SK-N-SH (cell line): Measurements from ENCODE around the gene ETV3L. TPM values are rescaled to one million over a fixed set of nuclear protein-coding genes. Genes with fewer than 3 reads are reported as not detected.

Experiments used
- CTCF ChIA-PET: fragments of 300-600, 350-600 bp; formaldehyde crosslinking; extraction: SDS; loops from one replicate; lab custom pipeline; 2021; lab: Yijun Ruan, JAX
- POLR2A ChIA-PET: fragments of 350-600 bp; sonication (Branson Sonifier 250); formaldehyde crosslinking; extraction: SDS; loops from one replicate; lab custom pipeline; 2020; ENCODE audit warnings: antibody characterized with exemption, inconsistent platforms; lab: Yijun Ruan, JAX
- DNase-seq: peaks from one replicate; pipeline ENCODE4 v3.0.0; 2012
- H2AFZ ChIP-seq: fragments of 200-600 bp; sonication (generic); 2 replicates; pipeline ENCODE4 v1.8.1; 2016; ENCODE audit warnings: antibody characterized with exemption, mild to moderate bottlenecking, low read depth
- H3F3A ChIP-seq: fragments of 200-600 bp; sonication (generic); replicated peaks from 2 replicates; pipeline ENCODE3; 2016; ENCODE audit warnings: antibody characterized with exemption, mild to moderate bottlenecking; ENCODE audit not compliant: insufficient read depth
- H3K27ac ChIP-seq, 2 experiments: fragments of 200-500 bp in 1 of 2; fragments of 200-600 bp in 1 of 2; sonication (Bioruptor generic) in 1 of 2; sonication (generic), shearing (Covaris generic) in 1 of 2; 2 replicates each; pipeline versions ENCODE4 v1.5.1 to v1.6.1; 2014 to 2016; ENCODE audit warnings: low read depth in 2 of 2, inconsistent platforms in 1 of 2, low read length in 1 of 2, mild to moderate bottlenecking in 1 of 2, mixed read lengths in 1 of 2
- H3K27me3 ChIP-seq: fragments of 200-600 bp; sonication (generic), shearing (Covaris generic); 2 replicates; pipeline ENCODE4 v1.6.1; 2016; ENCODE audit warnings: mixed run types; ENCODE audit not compliant: insufficient read depth
- H3K36me3 ChIP-seq, 2 experiments: fragments of 200-500 bp in 1 of 2; fragments of 200-600 bp in 1 of 2; sonication (Bioruptor generic) in 1 of 2; sonication (generic) in 1 of 2; replicated peaks in 1 of 2; 2 replicates each; pipeline versions ENCODE3 to v1.5.1; 2014 to 2016; ENCODE audit warnings: low read length in 1 of 2, mild to moderate bottlenecking in 1 of 2; ENCODE audit not compliant: insufficient read depth in 2 of 2, control insufficient read depth in 1 of 2
- H3K4me1 ChIP-seq, 2 experiments: fragments of 200-500 bp in 1 of 2; fragments of 200-600 bp in 1 of 2; sonication (Bioruptor generic) in 1 of 2; sonication (generic), shearing (Covaris generic) in 1 of 2; 2 replicates each; pipeline versions ENCODE4 v1.5.1 to v1.6.1; 2014 to 2016; ENCODE audit warnings: low read depth in 1 of 2, low read length in 1 of 2, mixed run types in 1 of 2; ENCODE audit not compliant: insufficient read depth in 2 of 2, control insufficient read depth in 1 of 2
- H3K4me2 ChIP-seq: fragments of 200-600 bp; sonication (generic), shearing (Covaris generic); 2 replicates; pipeline ENCODE4 v1.6.1; 2017; ENCODE audit warnings: mixed run types
- H3K4me3 ChIP-seq, 2 experiments: fragments of 200-500 bp in 1 of 2; fragments of 200-600 bp in 1 of 2; sonication (Bioruptor generic) in 1 of 2; sonication (generic), shearing (Covaris generic) in 1 of 2; 2 replicates each; pipeline versions ENCODE4 v1.5.1 to v1.8.1; 2014 to 2016; ENCODE audit warnings: low read depth in 2 of 2, inconsistent platforms in 1 of 2, low read length in 1 of 2, mild to moderate bottlenecking in 1 of 2, mixed read lengths in 1 of 2, moderate library complexity in 1 of 2
- H3K79me2 ChIP-seq: fragments of 200-600 bp; sonication (generic); 2 replicates; pipeline ENCODE4 v1.8.1; 2017; ENCODE audit warnings: mild to moderate bottlenecking; ENCODE audit not compliant: insufficient read depth
- H3K9ac ChIP-seq: fragments of 200-600 bp; sonication (generic); 2 replicates; pipeline ENCODE4 v1.6.1; 2017; ENCODE audit warnings: mixed run types
- H3K9me2 ChIP-seq: fragments of 200-600 bp; sonication (generic); 2 replicates; pipeline ENCODE4 v1.6.1; 2017; ENCODE audit warnings: mixed run types
- H3K9me3 ChIP-seq: fragments of 200-600 bp; sonication (generic); 2 replicates; pipeline ENCODE4 v1.6.1; 2017; ENCODE audit warnings: mixed run types, mild to moderate bottlenecking, moderate library complexity
- H4K20me1 ChIP-seq: fragments of 200-600 bp; sonication (generic); 2 replicates; pipeline ENCODE4 v1.6.1; 2017; ENCODE audit warnings: mild to moderate bottlenecking, mixed run types; ENCODE audit not compliant: insufficient read depth
- CTCF ChIP-seq: fragments of 200-600 bp; sonication (generic); IDR thresholded peaks from 2 replicates; pipeline ENCODE4 v1.6.1; 2017; ENCODE audit warnings: antibody characterized with exemption, mild to moderate bottlenecking, moderate library complexity
- EP300 ChIP-seq, 2 experiments: IDR thresholded peaks; 2 replicates each; pipeline versions ENCODE4 v1.4.0 to v1.6.1; 2012; ENCODE audit warnings: borderline replicate concordance in 1 of 2, low read depth in 1 of 2, low read length in 1 of 2
- EZH2phosphoT487 ChIP-seq: fragments of 200-600 bp; sonication (generic); IDR thresholded peaks from 2 replicates; pipeline ENCODE4 v1.6.1; 2017; ENCODE audit warnings: low read depth, mixed run types, mild to moderate bottlenecking, antibody characterized with exemption, moderate library complexity, borderline replicate concordance
- FOSL2 ChIP-seq: IDR thresholded peaks from 2 replicates; pipeline ENCODE4 v1.4.0; 2012; ENCODE audit warnings: low read depth, mild to moderate bottlenecking, moderate library complexity, borderline replicate concordance
- GATA2 ChIP-seq: sonication (generic); formaldehyde crosslinking; IDR thresholded peaks from 2 replicates; pipeline ENCODE4 v1.5.0; 2020; ENCODE audit warnings: mild to moderate bottlenecking, missing genetic modification reagents
- JUND ChIP-seq: IDR thresholded peaks from 2 replicates; pipeline ENCODE4 v1.4.0; 2012
- MEF2A ChIP-seq: IDR thresholded peaks from 2 replicates; pipeline ENCODE4 v1.4.0; 2012; ENCODE audit warnings: low read depth, borderline replicate concordance
- MXI1 ChIP-seq: IDR thresholded peaks from 2 replicates; pipeline ENCODE4 v1.6.1; 2012; ENCODE audit warnings: mild to moderate bottlenecking, low read depth, low read length, improper control_type of control experiment
- NFIC ChIP-seq: IDR thresholded peaks from 2 replicates; pipeline ENCODE4 v1.4.0; 2012; ENCODE audit warnings: borderline replicate concordance
- RAD21 ChIP-seq: IDR thresholded peaks from 2 replicates; pipeline ENCODE4 v1.6.1; 2012; ENCODE audit warnings: mild to moderate bottlenecking, low read length
- RCOR1 ChIP-seq: fragments of 150-350 bp; IDR thresholded peaks from 2 replicates; pipeline ENCODE4 v1.6.1; 2017; ENCODE audit warnings: antibody characterized with exemption, low read length
- REST ChIP-seq: IDR thresholded peaks from 2 replicates; pipeline ENCODE4 v1.6.1; 2012; ENCODE audit warnings: mild to moderate bottlenecking, low read depth, low read length, moderate library complexity
- RFX5 ChIP-seq: IDR thresholded peaks from 2 replicates; pipeline ENCODE4 v1.6.1; 2012; ENCODE audit warnings: mild to moderate bottlenecking, improper control_type of control experiment, low read length
- RXRA ChIP-seq: IDR thresholded peaks from 2 replicates; pipeline ENCODE4 v1.4.0; 2012; ENCODE audit warnings: low read depth, mild to moderate bottlenecking, borderline replicate concordance
- SMC3 ChIP-seq: IDR thresholded peaks from 2 replicates; pipeline ENCODE4 v1.6.1; 2012; ENCODE audit warnings: low read depth, low read length, improper control_type of control experiment
- TCF12 ChIP-seq: IDR thresholded peaks from 2 replicates; pipeline ENCODE4 v1.4.0; 2012
- WGBS: methylation state at CpG from one replicate; pipeline ENCODE4 v1.1.6; 2017; ENCODE audit warnings: low lambda C conversion rate; 5-methylcytosine and 5-hydroxymethylcytosine counted together
- polyA plus RNA-seq, 3 experiments: library from polyadenylated mRNA; depleted of rRNA; stranded (reverse); fragments of >200 nt; gene quantifications; 2 replicates each; pipeline ENCODE4 v1.2.3, GENCODE V29; 2012
- TF ChIP-seq, protein P1 (sequence below): fragments of 150-350 bp; IDR thresholded peaks from 2 replicates; pipeline ENCODE4 v1.6.1; 2016; ENCODE audit warnings: mild to moderate bottlenecking, low read depth, low read length
- TF ChIP-seq, protein P2 (sequence below): IDR thresholded peaks from 2 replicates; pipeline ENCODE4 v1.4.0; 2012; ENCODE audit warnings: low read depth, borderline replicate concordance

The ETV3L gene
- polyA plus RNA-seq, 1 of the 3 experiments (the other 2 are of a cell fraction), result not detected

GRCh38 chr1:157142765-157143423, 43.3 kb upstream of the ETV3L start:
- TF ChIP-seq EP300 (IDR thresholded peaks at IDR 0.05; ENCODE audit: borderline replicate concordance in 1 of 2, low read depth in 1 of 2, low read length in 1 of 2), result no peak
- TF ChIP-seq, protein P1, sequence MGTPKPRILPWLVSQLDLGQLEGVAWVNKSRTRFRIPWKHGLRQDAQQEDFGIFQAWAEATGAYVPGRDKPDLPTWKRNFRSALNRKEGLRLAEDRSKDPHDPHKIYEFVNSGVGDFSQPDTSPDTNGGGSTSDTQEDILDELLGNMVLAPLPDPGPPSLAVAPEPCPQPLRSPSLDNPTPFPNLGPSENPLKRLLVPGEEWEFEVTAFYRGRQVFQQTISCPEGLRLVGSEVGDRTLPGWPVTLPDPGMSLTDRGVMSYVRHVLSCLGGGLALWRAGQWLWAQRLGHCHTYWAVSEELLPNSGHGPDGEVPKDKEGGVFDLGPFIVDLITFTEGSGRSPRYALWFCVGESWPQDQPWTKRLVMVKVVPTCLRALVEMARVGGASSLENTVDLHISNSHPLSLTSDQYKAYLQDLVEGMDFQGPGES, result no peak
- no peak for TF ChIP-seq NFIC
- TF ChIP-seq MXI1, result no peak
- no peak for TF ChIP-seq JUND
- TF ChIP-seq TCF12, result no peak
- TF ChIP-seq RXRA, result no peak
- no peaks in the 10 kb centered on the region for H3K9me3 ChIP-seq
- no peak overlapping the region for H3K4me2 ChIP-seq
- no peaks in the 10 kb centered on the region for H3K9me2 ChIP-seq
- 0 out of 2 replicates have a peak, but pooled peaks cover under 1% of the 10 kb centered on the region for H3K79me2 ChIP-seq
- peaks cover 6 to 16% of the 10 kb centered on the region in 2 experiments; a peak in 3 of 4 replicates for H3K4me1 ChIP-seq
- ChIA-PET POLR2A (no interaction called here), CTCF (interaction anchor here (1.0 to 15.8 kb wide), 3 partner anchors 11 to 341 kb away, joined by 3 to 194 read pairs (median 57); no protein-coding TSS in a partner anchor)
- no peaks in the 10 kb centered on the region for H3K36me3 ChIP-seq
- no peaks in the 10 kb centered on the region for H3K27me3 ChIP-seq
- no peak for DNase-seq
- H3K4me3 ChIP-seq, result no peak overlapping the region
- WGBS, result 79% methylated on average over 3 of the region's 3 CpGs
- no peaks in the 10 kb centered on the region for H4K20me1 ChIP-seq
- H3K9ac ChIP-seq, result no peak overlapping the region
- H2AFZ ChIP-seq, result no peak overlapping the region
- no peak overlapping the region for H3K27ac ChIP-seq
- H3F3A ChIP-seq, result peaks cover 15% of the 10 kb centered on the region

DNA sequence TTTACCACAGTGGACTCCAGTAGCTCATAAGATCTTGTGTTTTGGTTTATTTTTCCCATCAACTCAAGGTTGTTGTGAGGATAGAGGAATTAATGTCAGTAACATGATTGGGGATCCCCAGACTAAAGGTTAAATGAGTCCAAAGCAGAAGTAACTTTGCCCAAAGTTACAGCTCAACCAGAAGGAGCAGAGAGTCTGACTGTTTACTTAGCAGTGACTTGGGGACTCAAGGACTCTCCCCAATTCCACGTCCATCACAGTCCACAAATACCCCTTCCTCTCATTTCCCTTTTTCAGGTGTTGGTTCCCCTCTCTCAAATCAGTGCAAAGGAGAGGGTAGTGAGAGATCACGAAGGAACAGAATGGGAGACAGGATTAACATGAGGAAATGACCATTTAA, 42.6 kb upstream of the ETV3L start:
- H3K4me1 ChIP-seq, result peaks cover 5 to 16% of the 10 kb centered on the region in 2 experiments; a peak in 3 of 4 replicates
- DNase-seq, result no peak
- no peaks in the 10 kb centered on the region for H3K9me3 ChIP-seq
- H4K20me1 ChIP-seq, result peaks cover 6% of the 10 kb centered on the region
- no peaks in the 10 kb centered on the region for H3K9me2 ChIP-seq
- H3K79me2 ChIP-seq, result peaks cover 7% of the 10 kb centered on the region
- CTCF ChIA-PET, result interaction anchor here (1.0 to 15.8 kb wide), 6 partner anchors 12 to 341 kb away, joined by 3 to 194 read pairs (median 3); partner anchors contain the start of gene NTRK1
- no peak overlapping the region for H3K4me3 ChIP-seq
- no peak overlapping the region for H3K27ac ChIP-seq
- no peaks in the 10 kb centered on the region for H3K27me3 ChIP-seq
- no peaks in the 10 kb centered on the region for H3K36me3 ChIP-seq
- H3K4me2 ChIP-seq, result no peak overlapping the region
- no peak overlapping the region for H2AFZ ChIP-seq
- H3F3A ChIP-seq, result peaks cover 15% of the 10 kb centered on the region
- POLR2A ChIA-PET, result no interaction called here
- no peak overlapping the region for H3K9ac ChIP-seq
- WGBS, result 55% methylated on average over 2 of the region's 2 CpGs
- TF ChIP-seq GATA2 (no peak), RCOR1 (no peak), TCF12 (no peak), FOSL2 (no peak), SMC3 (no peak), CTCF (no peak), MXI1 (no peak), REST (no peak), MEF2A (no peak), EZH2phosphoT487 (no peak), RAD21 (no peak), RXRA (no peak), RFX5 (no peak)
- TF ChIP-seq, protein P1, result no peak
- TF ChIP-seq, protein P2, sequence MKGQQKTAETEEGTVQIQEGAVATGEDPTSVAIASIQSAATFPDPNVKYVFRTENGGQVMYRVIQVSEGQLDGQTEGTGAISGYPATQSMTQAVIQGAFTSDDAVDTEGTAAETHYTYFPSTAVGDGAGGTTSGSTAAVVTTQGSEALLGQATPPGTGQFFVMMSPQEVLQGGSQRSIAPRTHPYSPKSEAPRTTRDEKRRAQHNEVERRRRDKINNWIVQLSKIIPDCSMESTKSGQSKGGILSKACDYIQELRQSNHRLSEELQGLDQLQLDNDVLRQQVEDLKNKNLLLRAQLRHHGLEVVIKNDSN, result no peak
